Measurements from ENCODE around the gene DNAI2.

DNAI2 gene

DNA sequence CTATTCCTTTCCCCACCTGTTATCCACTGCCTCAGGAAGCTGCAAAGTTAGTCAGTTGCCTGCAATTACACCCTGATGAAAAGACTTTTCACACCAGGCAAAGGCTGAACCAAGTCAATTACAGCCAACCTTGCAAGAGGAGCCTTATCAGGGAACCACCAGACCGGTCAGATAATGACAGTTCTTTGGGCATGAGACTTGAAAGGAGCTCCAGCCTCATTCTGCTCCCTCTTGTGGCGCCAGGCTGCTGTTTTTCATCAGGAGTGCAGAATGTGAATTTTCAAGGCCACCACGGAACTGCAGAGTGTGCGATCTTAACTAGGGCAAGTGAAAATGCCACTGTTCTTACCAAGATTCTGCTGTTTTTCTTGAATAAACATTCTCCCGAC lies 22.5 kb downstream of the DNAI2 start:
- peak overlapping the region; percentile 32; the same call in 1 of the 2 replicates for H3K4me2 ChIP-seq
- H3K9me3 ChIP-seq = no peaks in the 10 kb centered on the region
- H3K4me3 ChIP-seq = no peak overlapping the region
- H3K27me3 ChIP-seq = no peaks in the 10 kb centered on the region
- no peak for TF ChIP-seq Cebpa-rat (IDR thresholded peaks at IDR 0.05)
- H3K9ac ChIP-seq = no peak overlapping the region
- H3K27ac ChIP-seq = no peak overlapping the region
- H3K4me1 ChIP-seq = peaks cover 45% of the 10 kb centered on the region
- no peaks in the 10 kb centered on the region for H3K36me3 ChIP-seq
- H4K20me1 ChIP-seq = no peaks in the 10 kb centered on the region

DNA sequence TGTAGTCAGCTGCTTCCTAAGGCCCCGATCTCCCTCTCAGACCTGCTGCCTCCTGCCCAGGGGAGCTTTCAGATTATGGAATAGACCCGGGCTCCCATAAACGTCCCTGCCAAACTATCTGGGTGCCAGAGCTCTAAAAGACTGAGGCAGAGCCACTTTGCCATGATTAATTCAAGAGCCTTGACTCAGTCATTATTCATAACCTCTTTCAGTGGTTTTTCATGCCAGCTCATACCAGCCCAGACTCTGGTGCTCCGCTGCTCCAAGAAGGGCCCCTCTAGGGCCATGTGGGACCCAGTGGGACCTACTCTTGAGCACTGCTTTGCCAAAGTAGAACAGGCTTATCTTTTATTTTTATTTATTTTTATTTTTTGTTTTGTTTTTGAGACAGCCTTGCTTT lies 23.9 kb downstream of the DNAI2 start:
- no peaks in the 10 kb centered on the region for H4K20me1 ChIP-seq
- H3K4me3 ChIP-seq = no peak overlapping the region
- no peaks in the 10 kb centered on the region for H3K27me3 ChIP-seq
- no peak for TF ChIP-seq Cebpa-rat (IDR thresholded peaks at IDR 0.05)
- peaks cover 57% of the 10 kb centered on the region for H3K4me1 ChIP-seq
- H3K9ac ChIP-seq = no peak overlapping the region
- no peaks in the 10 kb centered on the region for H3K9me3 ChIP-seq
- no peak overlapping the region for H3K4me2 ChIP-seq
- no peak overlapping the region for H3K27ac ChIP-seq
- H3K36me3 ChIP-seq = no peaks in the 10 kb centered on the region

DNA sequence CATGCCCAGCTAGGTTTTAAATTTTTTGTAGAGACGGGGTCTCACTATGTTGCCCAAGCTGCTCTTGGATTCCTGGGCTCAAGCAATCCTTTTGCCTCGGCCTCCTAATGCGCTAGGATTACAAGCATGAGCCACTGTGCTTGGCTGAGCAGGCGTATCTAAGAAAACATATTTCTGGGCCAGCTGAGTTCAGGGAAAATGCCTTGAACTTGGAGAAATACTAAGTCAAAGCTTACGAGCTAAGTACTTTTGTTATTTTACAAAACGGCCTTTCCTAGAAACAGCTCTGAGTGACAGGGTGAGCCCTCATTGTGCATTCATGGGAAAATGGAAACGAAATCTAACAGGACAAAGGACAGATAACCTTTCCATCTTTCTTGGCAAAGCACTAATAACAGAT lies 24.7 kb downstream of the DNAI2 start:
- peak overlapping the region; percentile 76 for H3K4me2 ChIP-seq
- no peaks in the 10 kb centered on the region for H3K9me3 ChIP-seq
- peaks cover 65% of the 10 kb centered on the region for H3K4me1 ChIP-seq
- no peak overlapping the region for H3K27ac ChIP-seq
- H3K27me3 ChIP-seq = no peaks in the 10 kb centered on the region
- H3K9ac ChIP-seq = no peak overlapping the region
- H3K36me3 ChIP-seq = no peaks in the 10 kb centered on the region
- no peaks in the 10 kb centered on the region for H4K20me1 ChIP-seq
- no peak overlapping the region for H3K4me3 ChIP-seq
- no peak for TF ChIP-seq Cebpa-rat (IDR thresholded peaks at IDR 0.05)

DNA sequence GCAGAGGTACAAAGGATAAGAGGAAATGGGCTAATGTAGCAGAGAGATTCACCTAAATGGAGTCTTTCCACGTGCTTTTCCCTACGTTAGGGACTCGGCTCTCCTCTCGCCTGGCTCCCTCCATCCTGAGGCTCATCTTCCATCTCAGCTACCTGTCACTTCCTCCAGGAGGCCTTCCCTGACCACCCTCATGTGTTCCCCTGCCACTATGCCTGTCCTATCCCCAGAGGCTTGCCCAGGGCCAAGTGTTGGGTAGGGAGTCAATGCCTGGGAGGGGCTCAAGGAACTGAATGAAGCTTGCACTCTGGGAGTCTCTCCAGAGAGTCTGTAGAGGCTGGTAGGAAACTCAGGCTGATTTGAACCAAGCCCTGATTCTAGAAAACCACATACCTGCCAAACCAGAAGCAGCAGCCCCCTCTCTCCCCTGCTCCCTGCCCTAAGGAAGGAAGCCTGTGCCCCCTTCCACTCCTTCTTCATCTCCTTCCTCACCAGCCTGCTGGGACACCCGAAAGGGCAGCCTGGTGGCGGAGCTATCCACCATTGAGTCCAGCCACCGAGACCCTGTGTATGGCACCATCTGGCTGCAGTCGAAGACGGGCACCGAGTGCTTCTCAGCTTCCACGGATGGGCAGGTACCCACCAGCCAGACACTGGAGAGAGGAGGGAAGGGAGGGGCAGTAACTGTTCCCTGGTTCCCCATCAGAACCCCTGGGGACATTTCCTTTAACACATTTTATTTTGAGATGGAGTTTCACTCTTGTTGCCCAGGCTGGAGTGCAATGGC lies 25.4 kb downstream of the DNAI2 start:
- H3K27ac ChIP-seq = no peak overlapping the region
- H3K9me3 ChIP-seq = no peaks in the 10 kb centered on the region
- H3K9ac ChIP-seq = no peak overlapping the region
- H4K20me1 ChIP-seq = no peaks in the 10 kb centered on the region
- no peak overlapping the region for H3K4me3 ChIP-seq
- no peaks in the 10 kb centered on the region for H3K36me3 ChIP-seq
- no peak for TF ChIP-seq Cebpa-rat (IDR thresholded peaks at IDR 0.05)
- H3K27me3 ChIP-seq = no peaks in the 10 kb centered on the region
- peak overlapping the region; percentile 76 for H3K4me2 ChIP-seq
- peaks cover 71% of the 10 kb centered on the region for H3K4me1 ChIP-seq

DNA sequence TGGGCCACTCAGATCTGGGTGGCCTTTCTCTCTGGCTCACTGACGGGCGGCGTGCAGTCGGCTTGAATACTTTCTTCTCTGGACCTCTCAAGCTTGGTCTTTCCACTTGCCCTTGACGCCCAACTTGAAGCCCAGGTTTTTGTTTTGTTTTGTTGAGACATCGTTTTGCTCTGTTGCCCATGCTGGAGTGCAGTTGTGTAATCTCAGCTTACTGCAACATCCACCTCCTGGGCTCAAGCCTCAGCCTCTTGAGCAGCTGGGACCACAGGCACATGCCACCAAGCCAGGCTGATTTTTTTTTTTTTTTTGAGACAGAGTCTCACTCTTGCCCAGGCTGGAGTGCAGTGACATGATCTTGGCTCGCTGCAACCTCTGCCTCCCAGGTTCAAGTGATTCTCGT lies 29.3 kb downstream of the DNAI2 start:
- H3K4me1 ChIP-seq = peaks cover 89% of the 10 kb centered on the region
- H3K4me2 ChIP-seq = peak overlapping the region; percentile 68
- no peaks in the 10 kb centered on the region for H4K20me1 ChIP-seq
- peak overlapping the region; percentile 59 for H3K27ac ChIP-seq
- no peaks in the 10 kb centered on the region for H3K36me3 ChIP-seq
- H3K9me3 ChIP-seq = no peaks in the 10 kb centered on the region
- peak; percentile 98 for TF ChIP-seq Cebpa-rat (IDR thresholded peaks at IDR 0.05)
- H3K9ac ChIP-seq = no peak overlapping the region
- H3K27me3 ChIP-seq = no peaks in the 10 kb centered on the region
- no peak overlapping the region for H3K4me3 ChIP-seq

DNA sequence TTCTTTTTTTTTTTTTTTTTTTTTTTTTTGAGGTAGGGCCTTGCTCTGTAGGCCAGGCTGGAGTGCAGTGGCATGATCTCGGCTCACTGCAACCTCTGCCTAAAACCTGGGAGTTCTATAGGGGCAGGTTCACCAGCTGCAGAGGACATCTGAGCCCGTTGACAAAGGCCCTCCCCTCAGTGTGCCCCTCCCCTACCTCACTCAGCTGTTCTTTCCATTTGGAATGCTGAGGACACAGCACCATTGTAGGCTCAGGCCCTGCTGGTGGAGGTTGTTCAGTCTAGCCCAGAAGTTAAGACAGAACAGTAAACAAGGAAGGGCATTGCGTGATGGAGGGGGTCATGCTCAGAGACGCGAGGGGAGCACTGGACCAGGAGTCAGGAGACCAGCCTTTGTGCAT lies 30.1 kb downstream of the DNAI2 start:
- H3K4me1 ChIP-seq = peaks cover 95% of the 10 kb centered on the region
- H3K27ac ChIP-seq = no peak overlapping the region
- no peak overlapping the region for H3K9ac ChIP-seq
- no peaks in the 10 kb centered on the region for H3K36me3 ChIP-seq
- no peak overlapping the region for H3K4me3 ChIP-seq
- H4K20me1 ChIP-seq = no peaks in the 10 kb centered on the region
- no peaks in the 10 kb centered on the region for H3K9me3 ChIP-seq
- H3K27me3 ChIP-seq = no peaks in the 10 kb centered on the region
- H3K4me2 ChIP-seq = peak overlapping the region; percentile 68; the same call in 1 of the 2 replicates
- no peak for TF ChIP-seq Cebpa-rat (IDR thresholded peaks at IDR 0.05)

DNA sequence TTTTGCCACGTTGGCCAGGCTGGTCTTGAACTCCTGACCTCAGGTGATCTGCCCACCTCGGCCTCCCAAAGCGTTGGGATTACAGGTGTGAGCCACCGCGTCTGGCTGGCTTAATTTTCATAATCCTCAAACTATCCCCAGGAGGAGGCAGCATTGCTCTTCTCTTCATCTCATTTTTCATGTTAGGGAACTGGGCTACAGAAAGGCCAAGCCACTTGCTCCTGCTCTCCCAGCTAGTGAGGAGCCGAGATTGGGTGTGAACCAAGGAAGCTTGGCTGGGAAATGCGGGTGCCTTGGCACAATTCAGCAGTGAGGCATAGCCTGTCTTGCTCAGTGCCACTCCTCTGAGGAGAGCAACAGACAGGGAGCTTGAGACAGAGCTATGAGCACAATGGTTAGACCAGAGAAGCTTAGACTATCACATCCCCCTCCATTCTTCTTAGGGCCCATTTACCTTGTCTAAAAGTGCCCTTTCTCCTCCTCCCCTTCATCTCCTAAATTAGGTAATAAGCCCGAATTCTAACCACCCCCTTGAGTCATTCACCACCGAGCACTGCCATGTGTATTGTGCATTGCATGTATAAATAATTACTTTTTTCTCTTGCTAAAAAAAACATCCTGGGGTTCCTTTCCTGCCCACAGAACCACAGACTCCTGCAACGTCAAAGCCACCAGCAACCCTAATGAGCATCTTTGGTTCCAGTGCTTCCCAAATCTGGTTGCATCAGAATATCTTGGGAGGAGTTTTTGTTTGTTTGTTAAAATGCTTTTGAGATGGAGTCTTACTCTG lies 32.0 kb downstream of the DNAI2 start:
- no peak for TF ChIP-seq Cebpa-rat (IDR thresholded peaks at IDR 0.05)
- Histone ChIP-seq H3K36me3 (no peaks in the 10 kb centered on the region), H3K27ac (peak overlapping the region; percentile 11; the same call in 1 of the 2 replicates), H3K9ac (no peak overlapping the region), H4K20me1 (no peaks in the 10 kb centered on the region), H3K4me3 (no peak overlapping the region), H3K27me3 (no peaks in the 10 kb centered on the region), H3K4me2 (peak overlapping the region; percentile 82), H3K9me3 (no peaks in the 10 kb centered on the region), H3K4me1 (peaks cover 89% of the 10 kb centered on the region)

DNA sequence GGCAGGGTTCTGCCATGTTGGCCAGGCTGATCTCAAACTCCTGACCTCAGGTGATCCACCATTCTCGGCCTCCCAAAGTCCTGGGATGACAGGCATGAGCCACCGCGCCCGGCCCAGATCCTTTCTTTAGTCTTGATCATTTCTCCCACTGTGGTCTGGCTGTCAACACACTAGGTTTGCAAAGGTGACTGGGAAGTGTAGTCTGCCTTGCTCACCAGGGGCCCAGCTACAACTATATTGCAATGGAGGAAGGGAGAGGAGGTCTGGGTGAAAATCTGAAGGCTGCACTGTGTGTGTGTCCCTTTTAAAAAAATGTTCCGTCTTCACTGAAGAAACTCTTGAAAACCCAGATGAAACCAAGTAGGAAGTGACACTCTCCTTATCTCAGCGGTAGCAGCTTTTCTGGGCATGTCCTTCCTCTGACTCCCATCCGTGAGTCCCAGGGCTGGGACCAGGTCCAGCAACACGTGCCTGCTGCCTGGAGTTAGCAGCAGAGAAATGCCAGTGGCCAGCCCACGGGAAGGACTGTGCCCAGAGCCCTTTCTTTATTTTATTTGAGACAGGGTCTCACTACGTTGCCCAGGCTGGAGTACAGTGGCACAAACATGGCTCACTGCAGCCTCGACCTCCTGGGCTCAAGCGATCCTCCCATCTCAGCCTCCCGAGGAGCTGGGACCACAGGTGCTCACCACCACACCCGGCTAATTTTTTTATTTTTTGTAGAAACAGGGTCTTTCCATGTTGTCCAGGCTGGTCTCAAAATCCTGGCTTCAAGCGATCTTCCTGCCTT lies 34.1 kb downstream of the DNAI2 start:
- H3K9ac ChIP-seq = no peak overlapping the region

DNA sequence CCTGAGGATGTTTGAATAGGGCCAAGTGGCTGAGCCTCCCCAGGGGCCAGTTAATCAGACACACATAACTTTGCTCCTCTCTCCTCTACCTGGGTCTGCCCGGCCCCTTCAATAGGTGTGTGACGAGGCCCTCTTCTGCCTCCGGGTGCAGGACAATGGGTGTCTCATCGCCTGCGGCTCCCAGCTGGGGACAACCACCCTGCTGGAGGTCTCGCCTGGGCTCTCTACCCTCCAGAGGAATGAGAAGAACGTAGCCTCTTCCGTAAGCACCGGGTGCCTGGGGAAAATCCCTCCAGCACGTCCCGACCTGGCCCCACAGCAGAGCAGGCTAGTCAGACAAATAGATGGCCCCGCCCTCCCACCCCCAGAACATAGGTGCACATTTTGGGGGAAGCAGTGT lies 35.9 kb downstream of the DNAI2 start:
- peak overlapping the region; percentile 67 for H3K4me2 ChIP-seq
- H3K9me3 ChIP-seq = peaks cover 8% of the 10 kb centered on the region
- H3K27ac ChIP-seq = no peak overlapping the region
- no peak overlapping the region for H3K4me3 ChIP-seq
- no peaks in the 10 kb centered on the region for H4K20me1 ChIP-seq
- peaks cover 63% of the 10 kb centered on the region for H3K4me1 ChIP-seq
- no peaks in the 10 kb centered on the region for H3K36me3 ChIP-seq
- no peak overlapping the region for H3K9ac ChIP-seq
- H3K27me3 ChIP-seq = no peaks in the 10 kb centered on the region
- no peak for TF ChIP-seq Cebpa-rat (IDR thresholded peaks at IDR 0.05)

More for the DNA sequence above, 34.1 kb downstream of the DNAI2 start:
- Histone ChIP-seq H3K36me3 (no peaks in the 10 kb centered on the region), H3K4me1 (peaks cover 71% of the 10 kb centered on the region), H4K20me1 (no peaks in the 10 kb centered on the region), H3K27me3 (no peaks in the 10 kb centered on the region), H3K4me2 (peak overlapping the region; percentile 41), H3K9me3 (peaks cover 8% of the 10 kb centered on the region), H3K4me3 (no peak overlapping the region), H3K27ac (no peak overlapping the region)
- no peak for TF ChIP-seq Cebpa-rat (IDR thresholded peaks at IDR 0.05)

Measured in BLaER1 (cell line).